Cardiac fibroblast (primary cell): ENCODE data around the gene MAGEF1.

ENCODE experiments used
- DNase-seq, 2 donors: peaks; one replicate each; pipeline versions ENCODE4 v3.0.0 to v3.0.0-alpha.2; 2010; ENCODE audit warnings: low read depth in 2 of 2
- H3K4me3 ChIP-seq, 2 donors: replicated peaks in 1 of 2; 1 replicate in 1 of 2; 2 replicates in 1 of 2; pipeline ENCODE4 v1.5.1; 2011; ENCODE audit warnings: low read depth in 2 of 2, low read length in 2 of 2, mild to moderate bottlenecking in 2 of 2, moderate library complexity in 1 of 2
- CTCF ChIP-seq: IDR thresholded peaks from one replicate; pipeline ENCODE4 v1.5.1; 2011; ENCODE audit warnings: low read depth, mild to moderate bottlenecking, low read length, inconsistent platforms

Gene MAGEF1

GRCh38 chr3:184676927-184677326 lies 34.9 kb downstream of the MAGEF1 start:
- DNase-seq, result no peak
- H3K4me3 ChIP-seq, result no peak overlapping the region

GRCh38 chr3:184674626-184675025 lies 37.2 kb downstream of the MAGEF1 start:
- no peak overlapping the region for H3K4me3 ChIP-seq
- DNase-seq, result no peak
- TF ChIP-seq CTCF, result no peak

More at GRCh38 chr3:184676927-184677326, 34.9 kb downstream of the MAGEF1 start:
- no peak for TF ChIP-seq CTCF

- no peak overlapping the region for H3K4me3 ChIP-seq
- no peak for DNase-seq
- TF ChIP-seq CTCF, result no peak
Measured at GRCh38 chr3:184672977-184673870, 38.6 kb downstream of the MAGEF1 start.

GRCh38 chr3:184672335-184672734 lies 39.5 kb downstream of the MAGEF1 start:
- no peak for DNase-seq
- no peak for TF ChIP-seq CTCF
- no peak overlapping the region for H3K4me3 ChIP-seq

- H3K4me3 ChIP-seq, result no peak overlapping the region
- no peak for TF ChIP-seq CTCF
- no peak for DNase-seq
Measured at GRCh38 chr3:184670091-184670602, 41.7 kb downstream of the MAGEF1 start.

GRCh38 chr3:184669578-184669977 lies 42.3 kb downstream of the MAGEF1 start:
- TF ChIP-seq CTCF, result no peak

More at GRCh38 chr3:184669578-184669977, 42.3 kb downstream of the MAGEF1 start:
- no peak for DNase-seq
- H3K4me3 ChIP-seq, result no peak overlapping the region
